Measurements from ENCODE around the gene DIPK1B. TPM values are rescaled to one million over a fixed set of nuclear protein-coding genes. Genes with fewer than 3 reads are reported as not detected.
A peak's percentile ranks its signal among the peaks of the same experiment; 100 is the strongest.

Gene DIPK1B
- total and polyA plus RNA-seq, 7 experiments from 2014 or later, result 0.11 to 1.6 (median 0.46) TPM; not detected in 2

- Histone ChIP-seq H3K27me3 (ENCODE audit: control insufficient read depth in 2 of 2, insufficient read depth in 2 of 2, low read length in 2 of 2) (no peaks in the 10 kb centered on the region), H3K4me1 (ENCODE audit: control insufficient read depth in 2 of 2, insufficient read depth in 2 of 2, low read length in 2 of 2) (no peaks in the 10 kb centered on the region), H3K9me3 (ENCODE audit: control insufficient read depth in 2 of 3, low read length in 3 of 3) (no peaks in the 10 kb centered on the region), H3K36me3 (ENCODE audit: control insufficient read depth in 2 of 3, insufficient read depth in 3 of 3, low read length in 3 of 3) (peaks cover 0 to 30% (median 0%) of the 10 kb centered on the region in 3 experiments), H3K4me3 (ENCODE audit: low read length) (no peak overlapping the region), H3K27ac (ENCODE audit: low read depth, low read length) (no peak overlapping the region)
- Mint-ChIP-seq H3K4me1 (peaks cover 0 to 4% (median 1%) of the 10 kb centered on the region in 7 donors), H3K9me3 (peaks cover 0 to 2% (median 0%) of the 10 kb centered on the region in 11 donors), H3K27ac (no peak overlapping the region), H3K27me3 (peaks cover 5 to 14% (median 13%) of the 10 kb centered on the region in 5 donors), H3K36me3 (peaks cover 0 to 2% (median under 1%) of the 10 kb centered on the region in 5 donors), H3K4me3 (no peak overlapping the region)
- intact Hi-C loops (cut with micrococcal nuclease), result no loop called here
- DNase-seq, result no peak
- POLR2A ChIA-PET, result interaction anchor here (0.7 to 1.8 kb wide), 2 partner anchors 8 to 10 kb away, joined by 6 read pairs; no protein-coding TSS in a partner anchor
- CTCF ChIA-PET, result no interaction called here
- no peak for ATAC-seq
Measured at GRCh38 chr9:136718345-136719194, 6.2 kb downstream of the DIPK1B start.

- ChIA-PET POLR2A (interaction anchor here (0.7 to 1.8 kb wide), 2 partner anchors 8 to 9 kb away, joined by 6 read pairs; no protein-coding TSS in a partner anchor), CTCF (no interaction called here)
- Mint-ChIP-seq H3K27ac (peak overlapping the region in 1 of 9 donors; percentile 65), H3K4me3 (no peak overlapping the region), H3K27me3 (peaks cover 5 to 8% (median 7%) of the 10 kb centered on the region in 5 donors), H3K36me3 (peaks cover 0 to 9% (median 3%) of the 10 kb centered on the region in 5 donors), H3K4me1 (peaks cover under 1 to 10% (median 8%) of the 10 kb centered on the region in 7 donors), H3K9me3 (peaks cover 0 to 2% (median 0%) of the 10 kb centered on the region in 11 donors)
- ATAC-seq (peak; percentile 55), DNase-seq (no peak)
- no peaks in the 10 kb centered on the region for H3K9me3 ChIP-seq (ENCODE audit: control insufficient read depth in 2 of 3, low read length in 3 of 3)
- H3K36me3 ChIP-seq (ENCODE audit: control insufficient read depth in 2 of 3, insufficient read depth in 3 of 3, low read length in 3 of 3), result peaks cover 0 to 37% (median 0%) of the 10 kb centered on the region in 3 experiments
- intact Hi-C loops (cut with micrococcal nuclease), result no loop called here
- H3K4me3 ChIP-seq (ENCODE audit: low read length), result no peak overlapping the region
- no peak overlapping the region for H3K27ac ChIP-seq (ENCODE audit: low read depth, low read length)
- no peaks in the 10 kb centered on the region for H3K27me3 ChIP-seq (ENCODE audit: control insufficient read depth in 2 of 2, insufficient read depth in 2 of 2, low read length in 2 of 2)
- no peaks in the 10 kb centered on the region for H3K4me1 ChIP-seq (ENCODE audit: control insufficient read depth in 2 of 2, insufficient read depth in 2 of 2, low read length in 2 of 2)
Measured at GRCh38 chr9:136719195-136719880, 7.0 kb downstream of the DIPK1B start.

- no peak for ATAC-seq
Measured at GRCh38 chr9:136720251-136720897, 8.0 kb downstream of the DIPK1B start.

GRCh38 chr9:136720898-136721338, 8.5 kb downstream of the DIPK1B start:
- intact Hi-C loops (cut with micrococcal nuclease), result no loop called here
- no peak for DNase-seq

More at GRCh38 chr9:136720251-136720897, 8.0 kb downstream of the DIPK1B start:
- Histone ChIP-seq H3K9me3 (ENCODE audit: control insufficient read depth in 2 of 3, low read length in 3 of 3) (no peaks in the 10 kb centered on the region), H3K36me3 (ENCODE audit: control insufficient read depth in 2 of 3, insufficient read depth in 3 of 3, low read length in 3 of 3) (peaks cover 0 to 46% (median 2%) of the 10 kb centered on the region in 3 experiments), H3K27ac (ENCODE audit: low read depth, low read length) (no peak overlapping the region), H3K4me1 (ENCODE audit: control insufficient read depth in 2 of 2, insufficient read depth in 2 of 2, low read length in 2 of 2) (no peaks in the 10 kb centered on the region), H3K27me3 (ENCODE audit: control insufficient read depth in 2 of 2, insufficient read depth in 2 of 2, low read length in 2 of 2) (no peaks in the 10 kb centered on the region), H3K4me3 (ENCODE audit: low read length) (no peak overlapping the region)
- ChIA-PET CTCF (no interaction called here), POLR2A (no interaction called here)
- no peak for DNase-seq
- no peak overlapping the region for H3K27ac Mint-ChIP-seq
- intact Hi-C loops (cut with micrococcal nuclease), result no loop called here
- peaks cover 0 to 2% (median 0%) of the 10 kb centered on the region in 11 donors for H3K9me3 Mint-ChIP-seq
- no peak overlapping the region for H3K4me3 Mint-ChIP-seq
- H3K4me1 Mint-ChIP-seq, result peaks cover 4 to 14% (median 10%) of the 10 kb centered on the region in 7 donors
- H3K27me3 Mint-ChIP-seq, result peaks cover 5 to 7% (median 6%) of the 10 kb centered on the region in 5 donors
- H3K36me3 Mint-ChIP-seq, result peaks cover 0 to 11% (median 5%) of the 10 kb centered on the region in 5 donors

GRCh38 chr9:136721339-136722092, 9.1 kb downstream of the DIPK1B start:
- POLR2A ChIA-PET, result no interaction called here
- CTCF ChIA-PET, result interaction anchor here (0.6 kb wide), 1 partner anchor 90 kb away, joined by 4 read pairs; no protein-coding TSS in a partner anchor
- peak overlapping the region in 3 of 9 donors; percentile 56 to 59 (median 58) for H3K27ac Mint-ChIP-seq

More at GRCh38 chr9:136720898-136721338, 8.5 kb downstream of the DIPK1B start:
- H3K27ac Mint-ChIP-seq, result peak overlapping the region in 3 of 9 donors; percentile 56 to 59 (median 58)
- POLR2A ChIA-PET, result no interaction called here
- Histone ChIP-seq H3K27me3 (ENCODE audit: control insufficient read depth in 2 of 2, insufficient read depth in 2 of 2, low read length in 2 of 2) (no peaks in the 10 kb centered on the region), H3K4me3 (ENCODE audit: low read length) (no peak overlapping the region), H3K9me3 (ENCODE audit: control insufficient read depth in 2 of 3, low read length in 3 of 3) (no peaks in the 10 kb centered on the region), H3K4me1 (ENCODE audit: control insufficient read depth in 2 of 2, insufficient read depth in 2 of 2, low read length in 2 of 2) (peaks cover 3 to 5% of the 10 kb centered on the region in 2 donors), H3K36me3 (ENCODE audit: control insufficient read depth in 2 of 3, insufficient read depth in 3 of 3, low read length in 3 of 3) (peaks cover 4 to 51% (median 7%) of the 10 kb centered on the region in 3 experiments), H3K27ac (ENCODE audit: low read depth, low read length) (no peak overlapping the region)
- no peak overlapping the region for H3K4me3 Mint-ChIP-seq
- no peak for ATAC-seq
- peaks cover 1 to 4% (median 2%) of the 10 kb centered on the region in 5 donors for H3K27me3 Mint-ChIP-seq
- CTCF ChIA-PET, result no interaction called here
- H3K4me1 Mint-ChIP-seq, result peaks cover 4 to 19% (median 13%) of the 10 kb centered on the region in 7 donors
- peaks cover 0 to 11% (median 7%) of the 10 kb centered on the region in 5 donors for H3K36me3 Mint-ChIP-seq
- H3K9me3 Mint-ChIP-seq, result peaks cover 0 to under 1% (median 0%) of the 10 kb centered on the region in 11 donors

More at GRCh38 chr9:136721339-136722092, 9.1 kb downstream of the DIPK1B start:
- H3K4me3 Mint-ChIP-seq, result no peak overlapping the region
- ATAC-seq (no peak), DNase-seq (no peak)
- H3K9me3 Mint-ChIP-seq, result no peaks in the 10 kb centered on the region
- no peaks in the 10 kb centered on the region for H3K9me3 ChIP-seq (ENCODE audit: control insufficient read depth in 2 of 3, low read length in 3 of 3)
- no peak overlapping the region for H3K4me3 ChIP-seq (ENCODE audit: low read length)
- peaks cover 9 to 57% (median 13%) of the 10 kb centered on the region in 3 experiments for H3K36me3 ChIP-seq (ENCODE audit: control insufficient read depth in 2 of 3, insufficient read depth in 3 of 3, low read length in 3 of 3)
- no peaks in the 10 kb centered on the region for H3K27me3 Mint-ChIP-seq
- H3K27ac ChIP-seq (ENCODE audit: low read depth, low read length), result no peak overlapping the region
- no peaks in the 10 kb centered on the region for H3K27me3 ChIP-seq (ENCODE audit: control insufficient read depth in 2 of 2, insufficient read depth in 2 of 2, low read length in 2 of 2)
- intact Hi-C loops (cut with micrococcal nuclease), result no loop called here
- H3K36me3 Mint-ChIP-seq, result peaks cover 0 to 17% (median 9%) of the 10 kb centered on the region in 5 donors
- H3K4me1 ChIP-seq (ENCODE audit: control insufficient read depth in 2 of 2, insufficient read depth in 2 of 2, low read length in 2 of 2), result peaks cover 9 to 11% of the 10 kb centered on the region in 2 donors
- peaks cover 7 to 25% (median 19%) of the 10 kb centered on the region in 7 donors for H3K4me1 Mint-ChIP-seq
